ENCODE measurements around the gene MACROD2. TPM values are rescaled to one million over a fixed set of nuclear protein-coding genes. Genes with fewer than 3 reads are reported as not detected.
A peak's percentile ranks its signal among the peaks of the same experiment; 100 is the strongest.

The MACROD2 gene
- polyA plus RNA-seq, 1 donor from 2014 or later = 23.2 TPM

DNA sequence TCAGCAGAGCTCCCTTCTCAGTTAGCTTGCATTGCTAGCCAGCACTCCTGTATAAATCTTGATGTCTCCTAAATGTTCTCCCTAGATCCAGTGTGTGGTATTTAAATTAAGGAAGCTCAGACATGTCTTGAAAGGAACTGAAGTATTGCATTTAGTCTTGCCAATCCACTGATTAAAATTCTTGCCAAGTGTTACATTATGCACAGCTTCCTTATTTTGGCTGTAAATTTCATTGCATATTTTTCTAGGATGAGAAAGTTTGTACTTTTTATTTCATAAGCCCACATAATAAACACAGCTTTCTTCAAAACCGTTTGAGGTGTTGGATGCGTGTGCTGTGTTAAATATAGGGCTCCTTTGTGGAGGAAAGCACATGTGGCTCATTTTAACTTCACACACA, 671.9 kb downstream of the MACROD2 start:
- Histone ChIP-seq H3K9ac (ENCODE audit: low read length) (no peak overlapping the region), H3K4me3 (ENCODE audit: low read length) (no peak overlapping the region), H3K79me2 (replicated peaks; ENCODE audit: insufficient read depth, low read length) (no peaks in the 10 kb centered on the region), H2AFZ (ENCODE audit: low read depth, low read length) (no peak overlapping the region), H3K27me3 (ENCODE audit: insufficient read depth, low read depth, low read length) (no peaks in the 10 kb centered on the region), H3K9me3 (ENCODE audit: low read length) (no peaks in the 10 kb centered on the region), H3F3A (ENCODE audit: insufficient read depth, low read length, poor library complexity, severe bottlenecking) (peaks cover 5% of the 10 kb centered on the region), H3K9me2 (ENCODE audit: insufficient read depth, low read length) (no peaks in the 10 kb centered on the region), H3K4me2 (ENCODE audit: low read length) (no peak overlapping the region), H3K27ac (ENCODE audit: low read length) (no peak overlapping the region), H3K36me3 (ENCODE audit: insufficient read depth, low read length) (no peaks in the 10 kb centered on the region), H4K20me1 (ENCODE audit: insufficient read depth) (no peaks in the 10 kb centered on the region)
- TF ChIP-seq EP300 (conservative IDR thresholded peaks at IDR 0.05; ENCODE audit: poor library complexity, severe bottlenecking) = peak; percentile 7
- TF ChIP-seq EZH2 (IDR thresholded peaks at IDR 0.05; ENCODE audit: borderline replicate concordance, insufficient read depth, low read length, poor library complexity, severe bottlenecking) = no peak

DNA sequence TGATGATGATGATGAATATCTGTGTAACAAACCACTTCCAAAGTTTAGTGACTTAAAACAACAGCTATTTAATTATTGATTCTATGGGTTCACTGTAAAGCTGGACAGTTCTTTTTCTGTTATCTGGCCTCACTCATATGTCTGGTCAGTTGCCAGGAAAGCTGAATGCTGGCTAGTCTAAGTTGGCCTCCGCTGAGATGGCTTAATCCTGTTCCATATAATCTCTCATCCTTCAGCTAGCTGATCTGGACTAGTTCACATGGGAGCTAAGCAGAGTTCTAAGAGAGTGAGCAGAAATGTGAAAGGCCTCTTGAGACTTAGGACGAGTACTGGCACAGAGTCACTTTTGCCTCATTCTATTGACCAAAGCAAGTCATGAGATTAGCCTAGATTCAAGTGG, 676.8 kb downstream of the MACROD2 start:
- TF ChIP-seq TAF1 (IDR thresholded peaks at IDR 0.05; ENCODE audit: low read depth) = no peak
- TF ChIP-seq POLR2AphosphoS5 (IDR thresholded peaks at IDR 0.05) = no peak
- TF ChIP-seq, protein P1, sequence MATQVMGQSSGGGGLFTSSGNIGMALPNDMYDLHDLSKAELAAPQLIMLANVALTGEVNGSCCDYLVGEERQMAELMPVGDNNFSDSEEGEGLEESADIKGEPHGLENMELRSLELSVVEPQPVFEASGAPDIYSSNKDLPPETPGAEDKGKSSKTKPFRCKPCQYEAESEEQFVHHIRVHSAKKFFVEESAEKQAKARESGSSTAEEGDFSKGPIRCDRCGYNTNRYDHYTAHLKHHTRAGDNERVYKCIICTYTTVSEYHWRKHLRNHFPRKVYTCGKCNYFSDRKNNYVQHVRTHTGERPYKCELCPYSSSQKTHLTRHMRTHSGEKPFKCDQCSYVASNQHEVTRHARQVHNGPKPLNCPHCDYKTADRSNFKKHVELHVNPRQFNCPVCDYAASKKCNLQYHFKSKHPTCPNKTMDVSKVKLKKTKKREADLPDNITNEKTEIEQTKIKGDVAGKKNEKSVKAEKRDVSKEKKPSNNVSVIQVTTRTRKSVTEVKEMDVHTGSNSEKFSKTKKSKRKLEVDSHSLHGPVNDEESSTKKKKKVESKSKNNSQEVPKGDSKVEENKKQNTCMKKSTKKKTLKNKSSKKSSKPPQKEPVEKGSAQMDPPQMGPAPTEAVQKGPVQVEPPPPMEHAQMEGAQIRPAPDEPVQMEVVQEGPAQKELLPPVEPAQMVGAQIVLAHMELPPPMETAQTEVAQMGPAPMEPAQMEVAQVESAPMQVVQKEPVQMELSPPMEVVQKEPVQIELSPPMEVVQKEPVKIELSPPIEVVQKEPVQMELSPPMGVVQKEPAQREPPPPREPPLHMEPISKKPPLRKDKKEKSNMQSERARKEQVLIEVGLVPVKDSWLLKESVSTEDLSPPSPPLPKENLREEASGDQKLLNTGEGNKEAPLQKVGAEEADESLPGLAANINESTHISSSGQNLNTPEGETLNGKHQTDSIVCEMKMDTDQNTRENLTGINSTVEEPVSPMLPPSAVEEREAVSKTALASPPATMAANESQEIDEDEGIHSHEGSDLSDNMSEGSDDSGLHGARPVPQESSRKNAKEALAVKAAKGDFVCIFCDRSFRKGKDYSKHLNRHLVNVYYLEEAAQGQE (IDR thresholded peaks at IDR 0.05; ENCODE audit: borderline replicate concordance) = no peak
- TF ChIP-seq EP300 (conservative IDR thresholded peaks at IDR 0.05; ENCODE audit: poor library complexity, severe bottlenecking) = no peak
- TF ChIP-seq MXI1 (conservative IDR thresholded peaks at IDR 0.05; ENCODE audit: poor library complexity, severe bottlenecking) = no peak
- no peak for TF ChIP-seq EZH2 (IDR thresholded peaks at IDR 0.05; ENCODE audit: borderline replicate concordance, insufficient read depth, low read length, poor library complexity, severe bottlenecking)
- TF ChIP-seq, protein P2, sequence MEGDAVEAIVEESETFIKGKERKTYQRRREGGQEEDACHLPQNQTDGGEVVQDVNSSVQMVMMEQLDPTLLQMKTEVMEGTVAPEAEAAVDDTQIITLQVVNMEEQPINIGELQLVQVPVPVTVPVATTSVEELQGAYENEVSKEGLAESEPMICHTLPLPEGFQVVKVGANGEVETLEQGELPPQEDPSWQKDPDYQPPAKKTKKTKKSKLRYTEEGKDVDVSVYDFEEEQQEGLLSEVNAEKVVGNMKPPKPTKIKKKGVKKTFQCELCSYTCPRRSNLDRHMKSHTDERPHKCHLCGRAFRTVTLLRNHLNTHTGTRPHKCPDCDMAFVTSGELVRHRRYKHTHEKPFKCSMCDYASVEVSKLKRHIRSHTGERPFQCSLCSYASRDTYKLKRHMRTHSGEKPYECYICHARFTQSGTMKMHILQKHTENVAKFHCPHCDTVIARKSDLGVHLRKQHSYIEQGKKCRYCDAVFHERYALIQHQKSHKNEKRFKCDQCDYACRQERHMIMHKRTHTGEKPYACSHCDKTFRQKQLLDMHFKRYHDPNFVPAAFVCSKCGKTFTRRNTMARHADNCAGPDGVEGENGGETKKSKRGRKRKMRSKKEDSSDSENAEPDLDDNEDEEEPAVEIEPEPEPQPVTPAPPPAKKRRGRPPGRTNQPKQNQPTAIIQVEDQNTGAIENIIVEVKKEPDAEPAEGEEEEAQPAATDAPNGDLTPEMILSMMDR (IDR thresholded peaks at IDR 0.05; ENCODE audit: poor library complexity, severe bottlenecking) = no peak
- TF ChIP-seq SMC3 (conservative IDR thresholded peaks at IDR 0.05; ENCODE audit: poor library complexity) = no peak
- TF ChIP-seq RAD21 (conservative IDR thresholded peaks at IDR 0.05) = no peak
- Histone ChIP-seq H3K9ac (ENCODE audit: low read length) (no peak overlapping the region), H3K27me3 (ENCODE audit: insufficient read depth, low read depth, low read length) (no peaks in the 10 kb centered on the region), H3K9me2 (ENCODE audit: insufficient read depth, low read length) (no peaks in the 10 kb centered on the region), H3K9me3 (ENCODE audit: low read length) (no peaks in the 10 kb centered on the region), H3K27ac (ENCODE audit: low read length) (no peak overlapping the region), H3K79me2 (replicated peaks; ENCODE audit: insufficient read depth, low read length) (no peaks in the 10 kb centered on the region), H3K4me2 (ENCODE audit: low read length) (no peak overlapping the region), H3K36me3 (ENCODE audit: insufficient read depth, low read length) (no peaks in the 10 kb centered on the region), H3K4me3 (ENCODE audit: low read length) (no peak overlapping the region), H3F3A (ENCODE audit: insufficient read depth, low read length, poor library complexity, severe bottlenecking) (peaks cover 5% of the 10 kb centered on the region), H2AFZ (ENCODE audit: low read depth, low read length) (no peak overlapping the region), H4K20me1 (ENCODE audit: insufficient read depth) (no peaks in the 10 kb centered on the region)

DNA sequence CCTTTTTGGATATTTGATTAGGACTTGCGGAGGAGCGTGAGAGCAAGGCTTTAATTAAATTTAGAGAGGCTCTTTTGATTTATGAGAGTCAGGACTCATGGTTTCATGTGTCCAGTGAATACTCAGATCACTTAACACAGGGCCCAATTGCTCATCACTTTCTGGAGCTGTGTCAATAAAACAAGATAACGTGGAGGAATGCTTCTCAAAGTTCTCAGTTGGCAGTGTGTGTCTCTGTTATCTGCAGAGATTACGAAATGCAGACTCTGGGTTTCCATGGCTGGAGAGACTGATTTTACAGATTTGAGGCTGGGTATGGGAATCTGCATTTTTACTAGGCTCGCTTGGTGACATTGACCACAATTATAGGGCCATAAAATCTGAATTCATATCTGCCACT, 677.8 kb downstream of the MACROD2 start:
- no peaks in the 10 kb centered on the region for H3F3A ChIP-seq (ENCODE audit: insufficient read depth, low read length, poor library complexity, severe bottlenecking)

More for the DNA sequence above, 677.8 kb downstream of the MACROD2 start:
- Histone ChIP-seq H2AFZ (ENCODE audit: low read depth, low read length) (no peak overlapping the region), H3K79me2 (replicated peaks; ENCODE audit: insufficient read depth, low read length) (no peaks in the 10 kb centered on the region), H3K9ac (ENCODE audit: low read length) (no peak overlapping the region), H3K4me3 (ENCODE audit: low read length) (no peak overlapping the region), H3K36me3 (ENCODE audit: insufficient read depth, low read length) (no peaks in the 10 kb centered on the region), H4K20me1 (ENCODE audit: insufficient read depth) (no peaks in the 10 kb centered on the region), H3K27ac (ENCODE audit: low read length) (no peak overlapping the region), H3K27me3 (ENCODE audit: insufficient read depth, low read depth, low read length) (no peaks in the 10 kb centered on the region), H3K4me2 (ENCODE audit: low read length) (no peak overlapping the region), H3K9me3 (ENCODE audit: low read length) (no peaks in the 10 kb centered on the region), H3K9me2 (ENCODE audit: insufficient read depth, low read length) (no peaks in the 10 kb centered on the region)
- TF ChIP-seq EP300 (conservative IDR thresholded peaks at IDR 0.05; ENCODE audit: poor library complexity, severe bottlenecking) (no peak), SMC3 (conservative IDR thresholded peaks at IDR 0.05; ENCODE audit: poor library complexity) (no peak), RAD21 (conservative IDR thresholded peaks at IDR 0.05) (no peak), POLR2AphosphoS5 (IDR thresholded peaks at IDR 0.05) (no peak), TAF1 (IDR thresholded peaks at IDR 0.05; ENCODE audit: low read depth) (no peak), EZH2 (IDR thresholded peaks at IDR 0.05; ENCODE audit: borderline replicate concordance, insufficient read depth, low read length, poor library complexity, severe bottlenecking) (no peak), MXI1 (conservative IDR thresholded peaks at IDR 0.05; ENCODE audit: poor library complexity, severe bottlenecking) (no peak)
- TF ChIP-seq, protein P1 (IDR thresholded peaks at IDR 0.05; ENCODE audit: borderline replicate concordance) = no peak
- TF ChIP-seq, protein P2 (IDR thresholded peaks at IDR 0.05; ENCODE audit: poor library complexity, severe bottlenecking) = no peak
